GM12874 (cell line): ENCODE measurements around the gene SGPL1.

ENCODE experiments used
- TF ChIP-seq, protein P1 (sequence below): IDR thresholded peaks from 2 replicates; pipeline ENCODE4 v1.5.1; 2011; ENCODE audit warnings: low read depth, mild to moderate bottlenecking, control low read depth, low read length, moderate library complexity; ENCODE audit not compliant: insufficient read depth

The SGPL1 gene, protein sequence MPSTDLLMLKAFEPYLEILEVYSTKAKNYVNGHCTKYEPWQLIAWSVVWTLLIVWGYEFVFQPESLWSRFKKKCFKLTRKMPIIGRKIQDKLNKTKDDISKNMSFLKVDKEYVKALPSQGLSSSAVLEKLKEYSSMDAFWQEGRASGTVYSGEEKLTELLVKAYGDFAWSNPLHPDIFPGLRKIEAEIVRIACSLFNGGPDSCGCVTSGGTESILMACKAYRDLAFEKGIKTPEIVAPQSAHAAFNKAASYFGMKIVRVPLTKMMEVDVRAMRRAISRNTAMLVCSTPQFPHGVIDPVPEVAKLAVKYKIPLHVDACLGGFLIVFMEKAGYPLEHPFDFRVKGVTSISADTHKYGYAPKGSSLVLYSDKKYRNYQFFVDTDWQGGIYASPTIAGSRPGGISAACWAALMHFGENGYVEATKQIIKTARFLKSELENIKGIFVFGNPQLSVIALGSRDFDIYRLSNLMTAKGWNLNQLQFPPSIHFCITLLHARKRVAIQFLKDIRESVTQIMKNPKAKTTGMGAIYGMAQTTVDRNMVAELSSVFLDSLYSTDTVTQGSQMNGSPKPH

GRCh38 chr10:70815504-70816219 is at the start of gene SGPL1:
TSS of gene SGPL1 (plus strand) at chr10:70815948. CDS start at chr10:70816854, 906 bp downstream.
- TF ChIP-seq, protein P1, sequence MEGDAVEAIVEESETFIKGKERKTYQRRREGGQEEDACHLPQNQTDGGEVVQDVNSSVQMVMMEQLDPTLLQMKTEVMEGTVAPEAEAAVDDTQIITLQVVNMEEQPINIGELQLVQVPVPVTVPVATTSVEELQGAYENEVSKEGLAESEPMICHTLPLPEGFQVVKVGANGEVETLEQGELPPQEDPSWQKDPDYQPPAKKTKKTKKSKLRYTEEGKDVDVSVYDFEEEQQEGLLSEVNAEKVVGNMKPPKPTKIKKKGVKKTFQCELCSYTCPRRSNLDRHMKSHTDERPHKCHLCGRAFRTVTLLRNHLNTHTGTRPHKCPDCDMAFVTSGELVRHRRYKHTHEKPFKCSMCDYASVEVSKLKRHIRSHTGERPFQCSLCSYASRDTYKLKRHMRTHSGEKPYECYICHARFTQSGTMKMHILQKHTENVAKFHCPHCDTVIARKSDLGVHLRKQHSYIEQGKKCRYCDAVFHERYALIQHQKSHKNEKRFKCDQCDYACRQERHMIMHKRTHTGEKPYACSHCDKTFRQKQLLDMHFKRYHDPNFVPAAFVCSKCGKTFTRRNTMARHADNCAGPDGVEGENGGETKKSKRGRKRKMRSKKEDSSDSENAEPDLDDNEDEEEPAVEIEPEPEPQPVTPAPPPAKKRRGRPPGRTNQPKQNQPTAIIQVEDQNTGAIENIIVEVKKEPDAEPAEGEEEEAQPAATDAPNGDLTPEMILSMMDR = peak; percentile 98

DNA sequence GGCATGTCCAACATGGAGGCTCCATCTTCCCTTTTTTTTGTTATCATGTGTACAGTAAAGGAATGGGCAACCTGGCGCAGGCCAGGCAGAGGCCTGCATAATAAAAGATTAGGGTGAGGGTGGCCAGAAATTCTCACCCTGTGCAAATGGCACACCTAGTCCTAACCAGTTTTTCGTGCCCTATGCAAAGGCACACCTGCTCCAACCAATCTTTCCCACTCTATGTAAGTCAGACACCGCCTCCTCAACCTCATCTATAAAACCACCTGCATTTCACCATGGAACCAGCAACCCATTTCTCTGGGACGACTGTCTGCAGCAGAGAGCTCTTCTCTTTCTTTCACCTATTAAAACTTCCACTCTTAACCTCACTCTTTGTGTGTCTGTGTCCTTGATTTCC is 46.6 kb upstream of the SGPL1 start:
- TF ChIP-seq, protein P1 = no peak

DNA sequence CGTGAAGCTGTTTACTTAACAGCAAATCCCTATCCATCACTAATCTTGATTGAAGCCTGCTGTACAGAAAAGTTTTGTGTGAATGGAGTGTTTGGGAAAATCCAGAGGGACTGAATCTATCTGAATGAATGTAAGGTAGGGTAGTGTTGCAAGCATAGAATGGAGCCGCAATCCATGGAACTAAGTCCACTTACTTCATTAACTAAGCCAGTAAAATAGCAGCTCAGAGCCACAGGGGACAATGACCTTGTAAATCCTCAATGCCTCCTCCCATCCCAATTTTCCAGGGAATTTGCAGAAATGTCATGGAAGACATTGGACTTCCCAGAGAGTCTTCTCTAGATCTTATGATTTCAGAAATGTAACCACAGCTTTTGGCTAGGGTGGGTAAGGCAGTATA is 45.7 kb upstream of the SGPL1 start:
- TF ChIP-seq, protein P1 = no peak

DNA sequence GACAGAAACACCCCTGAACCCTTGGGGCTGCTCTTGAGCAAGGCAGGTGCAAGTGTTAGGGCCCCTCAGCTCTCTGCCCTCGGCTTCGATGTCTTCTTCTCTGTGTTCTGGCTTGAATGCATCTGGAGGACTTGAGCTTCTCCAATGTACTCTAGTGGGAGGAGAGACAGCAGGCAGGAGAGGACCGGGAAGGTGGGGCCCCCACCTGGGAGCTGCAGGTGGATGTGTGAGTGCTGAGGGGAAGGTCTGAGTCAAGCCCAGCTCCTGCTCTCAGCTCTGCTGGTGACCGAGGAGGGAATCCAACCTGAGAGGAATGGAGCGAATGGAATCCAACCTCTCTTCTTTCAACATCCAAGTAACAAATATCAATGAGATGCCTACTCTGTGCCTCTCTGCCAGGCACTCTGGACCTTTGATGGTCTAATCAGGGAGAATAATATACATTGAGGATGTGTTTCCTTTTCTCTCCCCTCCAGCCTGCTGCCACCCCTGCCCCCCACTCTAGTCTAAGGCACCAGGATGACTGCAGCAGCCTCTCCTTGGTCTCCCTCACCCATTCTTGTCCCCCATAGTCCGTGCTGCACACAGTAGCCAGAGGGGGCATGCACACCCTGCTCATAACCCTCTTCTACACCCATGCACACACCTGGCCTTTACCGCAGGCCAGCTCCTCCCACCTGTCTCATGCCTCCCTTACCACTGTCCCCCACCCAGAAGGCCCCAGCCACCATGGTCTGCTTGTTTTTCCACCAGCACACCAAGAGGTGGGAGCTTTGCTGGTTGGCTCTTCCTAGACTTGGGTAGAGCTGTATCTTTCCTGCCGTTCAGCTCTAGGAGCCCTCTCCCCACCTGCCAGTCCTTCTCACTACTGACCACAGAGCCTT is 44.2 kb upstream of the SGPL1 start:
- TF ChIP-seq, protein P1 = no peak

DNA sequence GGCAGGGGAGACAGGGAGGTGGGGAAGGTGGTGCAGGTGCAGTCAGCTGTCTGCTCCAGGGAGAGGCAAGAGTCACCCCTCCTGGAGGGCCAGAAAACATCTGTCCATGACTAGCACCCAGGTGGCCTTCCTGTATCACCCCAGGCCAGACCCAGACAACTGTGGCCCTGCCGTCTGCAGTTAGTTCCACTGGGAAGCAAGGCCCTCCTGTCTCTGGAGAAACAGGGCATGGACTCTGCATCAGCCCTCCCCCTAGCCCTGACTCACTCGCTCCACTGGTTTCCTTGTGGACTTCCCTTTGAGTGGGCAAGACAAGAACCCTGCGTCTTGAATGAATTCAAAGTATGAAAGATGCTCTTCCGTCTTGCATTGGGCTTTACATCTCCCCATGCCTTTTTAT is 43.1 kb upstream of the SGPL1 start:
- TF ChIP-seq, protein P1 = no peak

GRCh38 chr10:70773461-70773860 is 42.3 kb upstream of the SGPL1 start:
- TF ChIP-seq, protein P1 = no peak
